SK-N-SH (cell line): ENCODE data around the gene PPP3CB. TPM values are rescaled to one million over a fixed set of nuclear protein-coding genes. Genes with fewer than 3 reads are reported as not detected.
A peak's percentile ranks its signal among the peaks of the same experiment; 100 is the strongest.

ENCODE experiments used
- CTCF ChIA-PET: fragments of 300-600, 350-600 bp; formaldehyde crosslinking; extraction: SDS; loops from one replicate; lab custom pipeline; 2021; lab: Yijun Ruan, JAX
- POLR2A ChIA-PET: fragments of 350-600 bp; sonication (Branson Sonifier 250); formaldehyde crosslinking; extraction: SDS; loops from one replicate; lab custom pipeline; 2020; ENCODE audit warnings: antibody characterized with exemption, inconsistent platforms; lab: Yijun Ruan, JAX
- DNase-seq: peaks from one replicate; pipeline ENCODE4 v3.0.0; 2012
- H2AFZ ChIP-seq: fragments of 200-600 bp; sonication (generic); 2 replicates; pipeline ENCODE4 v1.8.1; 2016; ENCODE audit warnings: antibody characterized with exemption, mild to moderate bottlenecking, low read depth
- H3F3A ChIP-seq: fragments of 200-600 bp; sonication (generic); replicated peaks from 2 replicates; pipeline ENCODE3; 2016; ENCODE audit warnings: antibody characterized with exemption, mild to moderate bottlenecking; ENCODE audit not compliant: insufficient read depth
- H3K27ac ChIP-seq, 2 experiments: fragments of 200-500 bp in 1 of 2; fragments of 200-600 bp in 1 of 2; sonication (Bioruptor generic) in 1 of 2; sonication (generic), shearing (Covaris generic) in 1 of 2; 2 replicates each; pipeline versions ENCODE4 v1.5.1 to v1.6.1; 2014 to 2016; ENCODE audit warnings: low read depth in 2 of 2, inconsistent platforms in 1 of 2, low read length in 1 of 2, mild to moderate bottlenecking in 1 of 2, mixed read lengths in 1 of 2
- H3K27me3 ChIP-seq: fragments of 200-600 bp; sonication (generic), shearing (Covaris generic); 2 replicates; pipeline ENCODE4 v1.6.1; 2016; ENCODE audit warnings: mixed run types; ENCODE audit not compliant: insufficient read depth
- H3K36me3 ChIP-seq, 2 experiments: fragments of 200-500 bp in 1 of 2; fragments of 200-600 bp in 1 of 2; sonication (Bioruptor generic) in 1 of 2; sonication (generic) in 1 of 2; replicated peaks in 1 of 2; 2 replicates each; pipeline versions ENCODE3 to v1.5.1; 2014 to 2016; ENCODE audit warnings: low read length in 1 of 2, mild to moderate bottlenecking in 1 of 2; ENCODE audit not compliant: insufficient read depth in 2 of 2, control insufficient read depth in 1 of 2
- H3K4me1 ChIP-seq, 2 experiments: fragments of 200-500 bp in 1 of 2; fragments of 200-600 bp in 1 of 2; sonication (Bioruptor generic) in 1 of 2; sonication (generic), shearing (Covaris generic) in 1 of 2; 2 replicates each; pipeline versions ENCODE4 v1.5.1 to v1.6.1; 2014 to 2016; ENCODE audit warnings: low read depth in 1 of 2, low read length in 1 of 2, mixed run types in 1 of 2; ENCODE audit not compliant: insufficient read depth in 2 of 2, control insufficient read depth in 1 of 2
- H3K4me2 ChIP-seq: fragments of 200-600 bp; sonication (generic), shearing (Covaris generic); 2 replicates; pipeline ENCODE4 v1.6.1; 2017; ENCODE audit warnings: mixed run types
- H3K4me3 ChIP-seq, 2 experiments: fragments of 200-500 bp in 1 of 2; fragments of 200-600 bp in 1 of 2; sonication (Bioruptor generic) in 1 of 2; sonication (generic), shearing (Covaris generic) in 1 of 2; 2 replicates each; pipeline versions ENCODE4 v1.5.1 to v1.8.1; 2014 to 2016; ENCODE audit warnings: low read depth in 2 of 2, inconsistent platforms in 1 of 2, low read length in 1 of 2, mild to moderate bottlenecking in 1 of 2, mixed read lengths in 1 of 2, moderate library complexity in 1 of 2
- H3K79me2 ChIP-seq: fragments of 200-600 bp; sonication (generic); 2 replicates; pipeline ENCODE4 v1.8.1; 2017; ENCODE audit warnings: mild to moderate bottlenecking; ENCODE audit not compliant: insufficient read depth
- H3K9ac ChIP-seq: fragments of 200-600 bp; sonication (generic); 2 replicates; pipeline ENCODE4 v1.6.1; 2017; ENCODE audit warnings: mixed run types
- H3K9me2 ChIP-seq: fragments of 200-600 bp; sonication (generic); 2 replicates; pipeline ENCODE4 v1.6.1; 2017; ENCODE audit warnings: mixed run types
- H3K9me3 ChIP-seq: fragments of 200-600 bp; sonication (generic); 2 replicates; pipeline ENCODE4 v1.6.1; 2017; ENCODE audit warnings: mixed run types, mild to moderate bottlenecking, moderate library complexity
- H4K20me1 ChIP-seq: fragments of 200-600 bp; sonication (generic); 2 replicates; pipeline ENCODE4 v1.6.1; 2017; ENCODE audit warnings: mild to moderate bottlenecking, mixed run types; ENCODE audit not compliant: insufficient read depth
- EP300 ChIP-seq, 2 experiments: IDR thresholded peaks; 2 replicates each; pipeline versions ENCODE4 v1.4.0 to v1.6.1; 2012; ENCODE audit warnings: borderline replicate concordance in 1 of 2, low read depth in 1 of 2, low read length in 1 of 2
- FOSL2 ChIP-seq: IDR thresholded peaks from 2 replicates; pipeline ENCODE4 v1.4.0; 2012; ENCODE audit warnings: low read depth, mild to moderate bottlenecking, moderate library complexity, borderline replicate concordance
- JUND ChIP-seq: IDR thresholded peaks from 2 replicates; pipeline ENCODE4 v1.4.0; 2012
- NRF1 ChIP-seq: IDR thresholded peaks from 2 replicates; pipeline ENCODE4 v1.6.1; 2012; ENCODE audit warnings: low read depth, mild to moderate bottlenecking, low read length
- RAD21 ChIP-seq: IDR thresholded peaks from 2 replicates; pipeline ENCODE4 v1.6.1; 2012; ENCODE audit warnings: mild to moderate bottlenecking, low read length
- RFX5 ChIP-seq: IDR thresholded peaks from 2 replicates; pipeline ENCODE4 v1.6.1; 2012; ENCODE audit warnings: mild to moderate bottlenecking, improper control_type of control experiment, low read length
- SMC3 ChIP-seq: IDR thresholded peaks from 2 replicates; pipeline ENCODE4 v1.6.1; 2012; ENCODE audit warnings: low read depth, low read length, improper control_type of control experiment
- TCF12 ChIP-seq: IDR thresholded peaks from 2 replicates; pipeline ENCODE4 v1.4.0; 2012
- WGBS: methylation state at CpG from one replicate; pipeline ENCODE4 v1.1.6; 2017; ENCODE audit warnings: low lambda C conversion rate; 5-methylcytosine and 5-hydroxymethylcytosine counted together
- polyA plus RNA-seq, 3 experiments: library from polyadenylated mRNA; depleted of rRNA; stranded (reverse); fragments of >200 nt; gene quantifications; 2 replicates each; pipeline ENCODE4 v1.2.3, GENCODE V29; 2012
- TF ChIP-seq, protein P1 (sequence below): fragments of 200-600 bp; sonication (generic); IDR thresholded peaks from 2 replicates; pipeline ENCODE4 v1.6.1; 2017; ENCODE audit warnings: antibody characterized with exemption, mild to moderate bottlenecking, moderate library complexity
- TF ChIP-seq, protein P2 (sequence below): IDR thresholded peaks from 2 replicates; pipeline ENCODE4; 2012

PPP3CB gene
- polyA plus RNA-seq, 1 of the 3 experiments (the other 2 are of a cell fraction), result 14.5 TPM

DNA sequence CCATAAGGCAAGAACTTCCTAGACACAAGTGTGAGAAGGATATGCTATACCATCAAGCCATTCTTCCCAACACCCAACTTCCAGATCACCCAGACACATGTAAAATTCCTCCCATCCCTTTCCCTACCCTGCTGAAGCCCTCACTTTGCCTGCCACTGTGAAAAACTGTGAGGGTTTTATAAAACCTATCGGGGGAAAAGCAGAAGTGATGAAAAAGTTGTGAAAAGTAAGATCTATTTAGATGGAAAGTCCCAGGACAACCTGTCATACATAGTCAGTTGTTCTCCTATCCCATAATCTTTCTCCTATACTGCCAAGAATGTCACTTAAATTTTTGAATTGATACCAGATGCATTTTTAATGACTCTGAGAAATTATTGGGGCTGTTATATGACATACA is 39.0 kb upstream of the PPP3CB start:
- H3K36me3 ChIP-seq, result peaks cover 0 to 5% of the 10 kb centered on the region in 2 experiments
- DNase-seq, result no peak
- H3F3A ChIP-seq, result no peaks in the 10 kb centered on the region
- no peaks in the 10 kb centered on the region for H3K9me3 ChIP-seq
- H3K27ac ChIP-seq, result no peak overlapping the region
- H3K4me3 ChIP-seq, result no peak overlapping the region
- H3K4me2 ChIP-seq, result no peak overlapping the region
- CTCF ChIA-PET, result interaction anchor here (1.5 kb wide), 1 partner anchor 109 kb away, joined by 5 read pairs; no protein-coding TSS in a partner anchor
- H3K27me3 ChIP-seq, result no peaks in the 10 kb centered on the region
- no peaks in the 10 kb centered on the region for H4K20me1 ChIP-seq
- no peaks in the 10 kb centered on the region for H3K79me2 ChIP-seq
- no peak overlapping the region for H2AFZ ChIP-seq
- H3K4me1 ChIP-seq, result no peaks in the 10 kb centered on the region
- 86% methylated on average over 1 of the region's 1 CpG for WGBS
- POLR2A ChIA-PET, result no interaction called here
- H3K9me2 ChIP-seq, result no peaks in the 10 kb centered on the region
- no peak overlapping the region for H3K9ac ChIP-seq
- TF ChIP-seq NRF1 (no peak), TCF12 (no peak), FOSL2 (no peak), RFX5 (no peak)

DNA sequence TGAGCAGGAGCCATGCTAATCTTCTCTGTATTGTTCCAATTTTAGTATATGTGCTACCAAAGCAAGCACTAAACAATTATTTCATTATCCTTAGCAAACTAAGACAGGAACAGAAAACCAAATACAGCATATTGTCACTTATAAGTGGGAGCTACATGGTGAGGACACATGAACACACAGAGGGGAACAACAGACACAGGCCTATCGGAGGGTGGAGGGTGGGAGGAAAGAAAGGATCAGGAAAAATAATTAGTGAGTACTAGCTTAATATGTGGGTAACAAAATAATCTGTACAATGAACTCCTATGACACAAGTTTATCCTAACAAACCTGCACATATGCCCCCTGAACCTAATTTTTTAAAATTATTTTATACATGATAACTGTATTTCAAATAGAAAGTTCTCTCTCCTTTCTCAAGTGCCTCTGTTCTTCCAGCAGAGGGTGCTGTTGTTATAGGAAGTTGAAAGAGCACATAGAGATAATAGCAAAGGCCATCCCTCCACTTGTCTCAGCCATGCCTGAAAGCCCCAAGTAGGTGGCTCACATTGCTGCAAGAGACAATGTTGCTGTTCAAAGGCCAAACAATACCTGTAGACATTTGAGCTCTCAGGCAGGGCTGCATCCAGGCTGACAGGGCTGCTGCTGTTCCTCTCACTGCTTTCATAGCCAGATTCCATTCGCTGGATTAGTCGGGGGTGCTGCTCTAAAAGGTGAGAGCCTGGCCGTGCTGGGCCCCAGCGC is 33.4 kb upstream of the PPP3CB start:
- Histone ChIP-seq H2AFZ (no peak overlapping the region), H3K27ac (no peak overlapping the region), H3K9me2 (no peaks in the 10 kb centered on the region), H3K79me2 (no peaks in the 10 kb centered on the region), H4K20me1 (no peaks in the 10 kb centered on the region), H3K9me3 (no peaks in the 10 kb centered on the region), H3K27me3 (no peaks in the 10 kb centered on the region), H3K36me3 (peaks cover 7 to 10% of the 10 kb centered on the region in 2 experiments), H3K4me1 (no peaks in the 10 kb centered on the region), H3K4me2 (no peak overlapping the region), H3F3A (no peaks in the 10 kb centered on the region), H3K9ac (no peak overlapping the region), H3K4me3 (no peak overlapping the region; a peak in 1 of 4 replicates)
- peak; percentile 75 for DNase-seq
- CTCF ChIA-PET, result interaction anchor here (0.6 to 6.3 kb wide), 35 partner anchors 9 to 636 kb away, joined by 3 to 216 read pairs (median 4); partner anchors contain the start of genes MYOZ1, PPP3CB and USP54
- POLR2A ChIA-PET, result no interaction called here
- 96% methylated on average over 5 of the region's 5 CpGs for WGBS
- TF ChIP-seq RAD21 (peak; percentile 95), JUND (no peak), SMC3 (peak; percentile 94), EP300 (IDR thresholded peaks at IDR 0.05; ENCODE audit: borderline replicate concordance in 1 of 2, low read depth in 1 of 2, low read length in 1 of 2) (no peak)
- TF ChIP-seq, protein P1, sequence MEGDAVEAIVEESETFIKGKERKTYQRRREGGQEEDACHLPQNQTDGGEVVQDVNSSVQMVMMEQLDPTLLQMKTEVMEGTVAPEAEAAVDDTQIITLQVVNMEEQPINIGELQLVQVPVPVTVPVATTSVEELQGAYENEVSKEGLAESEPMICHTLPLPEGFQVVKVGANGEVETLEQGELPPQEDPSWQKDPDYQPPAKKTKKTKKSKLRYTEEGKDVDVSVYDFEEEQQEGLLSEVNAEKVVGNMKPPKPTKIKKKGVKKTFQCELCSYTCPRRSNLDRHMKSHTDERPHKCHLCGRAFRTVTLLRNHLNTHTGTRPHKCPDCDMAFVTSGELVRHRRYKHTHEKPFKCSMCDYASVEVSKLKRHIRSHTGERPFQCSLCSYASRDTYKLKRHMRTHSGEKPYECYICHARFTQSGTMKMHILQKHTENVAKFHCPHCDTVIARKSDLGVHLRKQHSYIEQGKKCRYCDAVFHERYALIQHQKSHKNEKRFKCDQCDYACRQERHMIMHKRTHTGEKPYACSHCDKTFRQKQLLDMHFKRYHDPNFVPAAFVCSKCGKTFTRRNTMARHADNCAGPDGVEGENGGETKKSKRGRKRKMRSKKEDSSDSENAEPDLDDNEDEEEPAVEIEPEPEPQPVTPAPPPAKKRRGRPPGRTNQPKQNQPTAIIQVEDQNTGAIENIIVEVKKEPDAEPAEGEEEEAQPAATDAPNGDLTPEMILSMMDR, result peak; percentile 91

DNA sequence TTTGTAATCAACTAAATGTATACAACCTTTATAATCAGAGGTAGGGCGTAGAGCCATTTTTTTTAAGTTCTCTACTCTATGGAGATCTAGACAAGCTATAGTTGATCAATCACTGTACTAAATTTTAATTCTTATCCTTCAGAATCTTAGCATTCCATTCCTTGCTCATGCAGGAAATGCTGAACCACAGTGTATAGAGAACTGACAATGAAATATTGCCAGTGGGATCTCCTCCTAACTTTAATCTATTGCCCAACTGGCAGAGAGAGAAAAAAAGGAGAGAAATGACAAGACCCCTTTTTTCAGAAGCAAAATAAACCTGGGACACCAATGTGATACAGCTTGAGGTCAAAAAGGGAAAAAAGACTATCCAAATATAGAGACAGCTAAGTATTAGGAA is 26.4 kb upstream of the PPP3CB start:
- Histone ChIP-seq H3K36me3 (peaks cover 10 to 22% of the 10 kb centered on the region in 2 experiments), H3K79me2 (no peaks in the 10 kb centered on the region), H3F3A (peaks cover 5% of the 10 kb centered on the region), H2AFZ (no peak overlapping the region), H3K9me2 (no peaks in the 10 kb centered on the region), H3K9ac (no peak overlapping the region), H3K4me2 (no peak overlapping the region), H3K4me1 (peaks cover 0 to 7% of the 10 kb centered on the region in 2 experiments; a peak in 1 of 4 replicates), H3K27ac (no peak overlapping the region), H3K9me3 (no peaks in the 10 kb centered on the region), H4K20me1 (no peaks in the 10 kb centered on the region), H3K27me3 (no peaks in the 10 kb centered on the region), H3K4me3 (no peak overlapping the region)
- TF ChIP-seq NRF1, result no peak
- TF ChIP-seq, protein P2, sequence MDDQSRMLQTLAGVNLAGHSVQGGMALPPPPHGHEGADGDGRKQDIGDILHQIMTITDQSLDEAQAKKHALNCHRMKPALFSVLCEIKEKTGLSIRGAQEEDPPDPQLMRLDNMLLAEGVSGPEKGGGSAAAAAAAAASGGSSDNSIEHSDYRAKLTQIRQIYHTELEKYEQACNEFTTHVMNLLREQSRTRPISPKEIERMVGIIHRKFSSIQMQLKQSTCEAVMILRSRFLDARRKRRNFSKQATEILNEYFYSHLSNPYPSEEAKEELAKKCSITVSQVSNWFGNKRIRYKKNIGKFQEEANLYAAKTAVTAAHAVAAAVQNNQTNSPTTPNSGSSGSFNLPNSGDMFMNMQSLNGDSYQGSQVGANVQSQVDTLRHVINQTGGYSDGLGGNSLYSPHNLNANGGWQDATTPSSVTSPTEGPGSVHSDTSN, result peak; percentile 79
- DNase-seq, result no peak
- ChIA-PET POLR2A (no interaction called here), CTCF (interaction anchor here (1.2 to 3.4 kb wide), 2 partner anchors 122 kb away, joined by 6 to 19 read pairs; no protein-coding TSS in a partner anchor)
- WGBS, result 93% methylated on average over 1 of the region's 1 CpG
